CD4-positive, alpha-beta T cell treated with Interleukin-15 for 4 hours (primary cell): Measurements from ENCODE around the gene ATP1B1.

Experiments
- DNase-seq: peaks from one replicate; pipeline ENCODE4 v3.0.0-alpha.2; 2020; ENCODE audit warnings: low spot score

The ATP1B1 gene

DNA sequence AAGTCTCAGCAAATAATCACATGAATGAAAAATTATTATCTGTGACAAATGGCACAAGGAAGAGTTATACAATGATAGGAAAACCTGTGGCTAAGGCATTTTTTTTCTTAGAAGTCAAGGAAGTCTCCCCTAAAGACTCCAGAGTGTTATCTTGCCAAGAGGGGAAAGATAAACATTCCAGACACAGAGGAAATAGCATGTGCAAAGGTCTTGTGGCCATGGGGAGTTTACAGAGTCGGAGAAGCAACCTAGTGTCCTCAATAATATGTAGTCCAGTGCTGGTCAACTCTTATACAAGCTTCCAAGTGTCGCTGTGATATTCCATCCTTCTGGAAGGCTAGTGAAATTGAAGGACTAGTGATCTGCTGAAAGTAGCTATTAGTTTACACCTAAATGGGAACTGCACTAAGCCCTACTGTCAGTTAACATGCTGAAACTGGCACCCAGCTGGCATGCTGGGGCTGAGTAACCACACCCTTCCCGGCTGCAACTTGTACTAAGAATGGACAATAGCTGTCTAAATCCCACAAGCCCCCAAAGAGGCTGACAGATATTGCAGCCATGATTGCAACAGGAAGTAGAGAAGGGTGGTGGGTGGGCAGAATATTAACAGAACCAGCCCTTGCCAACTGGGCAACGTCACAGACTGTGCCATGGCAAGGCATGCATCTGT is 11.5 kb upstream of the ATP1B1 start:
- DNase-seq, result no peak

GRCh38 chr1:169098380-169098779 is 8.1 kb upstream of the ATP1B1 start:
- no peak for DNase-seq

GRCh38 chr1:169099561-169099960 is 6.9 kb upstream of the ATP1B1 start:
- DNase-seq, result no peak

- no peak for DNase-seq
Observed at GRCh38 chr1:169100208-169100607, 6.3 kb upstream of the ATP1B1 start.

DNA sequence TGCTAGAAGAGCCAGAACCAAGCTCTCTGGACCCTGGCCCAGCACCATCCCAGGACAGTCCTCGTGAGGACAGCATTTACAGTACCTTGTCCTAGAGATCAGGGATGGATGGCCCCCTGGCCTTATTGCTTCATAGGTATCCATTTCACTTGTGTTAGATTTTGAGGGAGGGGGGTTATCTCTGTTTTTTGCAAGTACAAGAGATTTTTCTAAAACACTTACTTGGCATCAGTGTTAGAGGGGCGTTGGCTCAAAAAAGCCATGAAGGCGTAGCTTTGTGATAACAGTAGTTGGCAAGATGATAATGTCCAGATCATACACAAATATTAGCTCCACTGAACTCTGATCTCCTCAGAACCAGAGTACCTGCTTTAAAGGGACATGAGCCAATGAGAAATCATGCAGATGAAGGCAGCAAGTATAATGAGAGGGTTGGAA is 5.8 kb upstream of the ATP1B1 start:
- no peak for DNase-seq

- no peak for DNase-seq
Observed at GRCh38 chr1:169102567-169102966, 3.9 kb upstream of the ATP1B1 start.

GRCh38 chr1:169103002-169103401 is 3.5 kb upstream of the ATP1B1 start:
- DNase-seq, result no peak

DNA sequence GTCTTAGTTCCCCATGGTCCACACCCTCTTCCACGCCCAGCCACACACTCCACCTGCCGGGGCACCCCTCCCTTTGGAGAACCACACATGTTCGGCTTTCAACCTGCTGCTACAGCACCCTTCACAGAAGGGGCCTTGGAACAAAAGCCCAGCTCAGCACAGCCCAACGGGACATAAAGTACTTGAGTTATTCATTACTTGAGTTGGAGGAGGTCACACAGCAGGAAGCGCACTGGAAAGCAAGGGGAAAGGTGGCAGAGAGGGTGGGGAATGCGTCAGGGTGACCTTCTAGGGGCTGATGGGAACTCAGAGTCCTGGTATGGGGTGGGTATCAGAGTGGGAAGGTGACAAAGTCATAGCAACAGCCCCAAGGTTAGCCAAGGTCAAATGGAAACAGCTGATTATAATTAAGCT is 3.0 kb upstream of the ATP1B1 start:
- no peak for DNase-seq

DNA sequence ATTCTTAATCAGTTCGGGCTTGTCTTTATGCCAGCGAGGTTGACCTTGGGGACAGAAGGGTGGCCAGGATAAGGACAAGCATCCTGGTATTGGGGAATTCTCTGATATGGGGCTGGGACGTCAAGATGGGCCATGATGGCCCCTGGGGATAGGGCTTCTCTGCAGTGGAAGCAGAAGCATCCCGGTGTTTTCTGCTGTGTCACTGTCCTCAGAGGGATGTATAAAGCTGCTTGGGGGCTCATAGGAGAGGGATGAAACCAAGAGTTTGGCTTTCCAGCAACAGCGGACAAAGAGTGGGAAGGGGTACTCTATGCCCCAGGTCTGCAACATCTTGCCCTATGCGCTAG is 1.4 kb upstream of the ATP1B1 start:
- no peak for DNase-seq

DNA sequence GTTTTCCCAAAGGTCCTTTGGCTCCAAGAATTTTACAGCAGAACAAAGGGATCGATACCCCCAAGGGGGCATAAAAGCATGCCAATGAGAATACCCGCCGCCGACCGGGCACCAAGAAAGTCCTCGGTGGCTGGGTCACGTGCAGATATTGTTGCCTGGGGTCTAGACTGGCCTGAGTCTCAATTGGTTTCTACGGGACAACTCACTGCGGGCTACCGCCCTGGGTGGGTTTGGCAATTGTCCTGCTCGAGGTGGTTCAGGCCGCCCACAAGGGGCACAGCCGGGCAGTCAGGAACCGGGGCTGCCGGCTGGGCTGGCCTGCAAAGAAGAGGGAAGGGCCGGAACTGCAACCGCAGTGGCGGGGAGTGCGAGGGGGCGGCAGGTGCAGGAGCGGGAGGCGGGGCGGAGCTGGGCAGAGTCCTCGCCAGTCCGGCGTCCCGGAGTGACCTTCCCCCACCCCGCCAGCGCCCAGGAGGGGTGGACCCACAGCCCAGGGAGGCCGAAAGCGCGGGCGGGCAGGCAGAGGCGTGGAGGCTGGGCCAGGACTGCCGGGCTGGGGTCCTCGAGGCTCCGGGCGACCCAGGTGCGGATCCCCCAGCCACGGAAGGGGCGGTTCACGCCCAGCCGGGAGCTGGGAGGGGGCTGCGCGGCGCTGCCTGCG is 926 bp upstream of the ATP1B1 start:
- no peak for DNase-seq

DNA sequence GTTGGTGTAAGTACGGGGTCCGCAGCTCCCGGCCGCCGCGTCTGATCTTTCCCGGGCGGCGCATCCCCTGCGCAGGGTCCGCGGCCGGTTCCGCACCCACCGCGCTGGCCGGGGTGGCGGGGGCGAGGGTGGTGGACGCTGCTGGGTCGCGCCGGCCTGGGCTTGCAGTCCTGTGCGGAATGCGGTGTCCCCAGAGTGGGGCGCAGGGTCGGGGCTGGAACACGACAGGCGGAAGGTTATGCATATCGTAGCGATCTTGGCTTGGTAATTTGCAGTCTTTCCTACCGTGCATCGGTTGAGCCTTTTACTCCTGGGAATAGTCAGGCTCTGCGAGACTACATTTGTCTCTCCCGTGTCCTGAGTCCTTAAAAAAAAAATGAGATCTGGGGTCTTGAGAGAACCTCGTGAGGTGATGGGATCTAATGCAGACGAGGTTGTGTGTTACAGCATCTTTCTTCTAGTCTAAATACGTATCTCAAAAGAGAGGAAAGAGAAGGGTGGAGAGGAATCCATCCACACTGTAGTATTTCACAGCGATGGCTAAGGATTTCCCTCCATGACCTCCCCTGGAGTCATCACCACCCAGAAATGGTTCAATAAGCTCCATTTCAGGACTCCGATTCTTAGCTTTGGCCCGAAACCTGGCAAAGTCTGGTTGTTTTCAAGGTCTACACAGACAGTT is 572 bp downstream of the ATP1B1 start:
- DNase-seq, result no peak

GRCh38 chr1:169107603-169108208 is 1.2 kb downstream of the ATP1B1 start:
- DNase-seq, result no peak

DNA sequence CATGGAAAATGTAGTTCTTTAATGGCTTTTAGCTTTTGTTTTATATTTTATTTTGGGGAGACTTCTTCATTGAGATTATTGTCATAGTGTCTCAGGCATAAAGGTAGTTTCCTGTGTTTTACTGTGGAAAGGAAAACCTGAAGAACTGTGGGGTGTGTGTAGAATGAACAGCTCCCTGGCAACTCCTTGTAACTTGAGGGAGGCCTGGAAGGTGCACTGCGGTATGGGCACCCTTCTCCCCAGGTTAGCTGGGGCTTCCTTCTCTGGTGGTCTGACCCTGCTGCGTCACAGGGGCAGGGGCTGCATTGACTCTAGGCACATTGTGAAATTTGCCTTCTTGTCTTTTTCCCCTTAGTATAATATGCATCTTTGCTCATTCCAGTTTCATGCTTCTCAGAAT is 1.7 kb downstream of the ATP1B1 start:
- DNase-seq, result no peak

DNA sequence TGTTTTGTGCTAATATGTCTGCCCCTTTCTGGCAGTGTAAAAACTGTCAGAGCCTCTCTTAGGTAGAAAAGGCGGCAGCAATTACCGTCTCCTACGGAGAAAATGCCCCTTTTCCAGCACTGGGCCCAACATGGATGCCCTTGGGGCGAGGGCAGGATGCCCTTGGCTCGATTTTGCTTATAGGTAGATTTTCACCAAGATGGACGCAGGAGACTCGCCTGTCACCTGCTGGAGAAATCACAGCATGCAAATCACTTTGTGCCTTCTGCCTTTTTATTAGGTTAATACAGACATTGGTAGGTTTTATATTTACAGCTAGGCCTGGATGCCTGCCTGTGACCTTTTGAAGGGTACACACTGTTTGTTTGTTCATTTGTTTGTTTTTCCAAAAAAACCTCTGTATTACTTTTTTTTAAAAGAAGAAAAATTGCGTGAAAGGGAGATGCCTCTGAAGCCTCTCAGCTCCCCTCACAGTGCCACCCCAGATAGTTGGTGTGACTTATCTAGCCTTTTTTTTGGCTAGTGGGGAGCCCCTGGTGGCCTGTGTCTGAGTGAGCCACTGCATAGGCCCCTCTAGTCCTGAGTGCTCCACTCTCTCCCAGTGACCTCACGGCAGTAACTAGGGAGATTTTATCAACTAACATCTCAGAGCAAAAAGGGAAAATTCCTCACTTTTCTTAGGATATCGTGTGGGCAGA is 2.5 kb downstream of the ATP1B1 start:
- DNase-seq, result no peak

GRCh38 chr1:169109561-169110134 is 3.2 kb downstream of the ATP1B1 start:
- no peak for DNase-seq

DNA sequence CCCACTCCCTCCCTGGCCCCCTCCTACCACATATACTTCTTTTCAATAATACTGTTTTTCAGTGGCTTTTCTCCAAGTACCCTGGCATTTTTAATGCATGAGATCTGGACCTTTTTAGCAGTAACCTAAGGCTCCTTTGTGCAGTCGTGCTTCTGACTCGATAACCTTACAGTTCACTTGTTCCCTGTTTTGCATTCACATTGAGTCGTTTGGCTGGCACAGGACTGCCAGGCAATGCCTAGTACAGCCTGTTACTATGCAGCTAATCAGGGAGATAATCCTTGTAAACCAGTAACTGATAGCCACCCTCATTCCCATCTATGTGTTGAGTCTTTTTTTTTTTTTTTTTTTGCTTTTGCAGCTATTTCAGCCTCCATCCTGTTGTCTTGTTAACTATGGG is 3.7 kb downstream of the ATP1B1 start:
- no peak for DNase-seq

DNA sequence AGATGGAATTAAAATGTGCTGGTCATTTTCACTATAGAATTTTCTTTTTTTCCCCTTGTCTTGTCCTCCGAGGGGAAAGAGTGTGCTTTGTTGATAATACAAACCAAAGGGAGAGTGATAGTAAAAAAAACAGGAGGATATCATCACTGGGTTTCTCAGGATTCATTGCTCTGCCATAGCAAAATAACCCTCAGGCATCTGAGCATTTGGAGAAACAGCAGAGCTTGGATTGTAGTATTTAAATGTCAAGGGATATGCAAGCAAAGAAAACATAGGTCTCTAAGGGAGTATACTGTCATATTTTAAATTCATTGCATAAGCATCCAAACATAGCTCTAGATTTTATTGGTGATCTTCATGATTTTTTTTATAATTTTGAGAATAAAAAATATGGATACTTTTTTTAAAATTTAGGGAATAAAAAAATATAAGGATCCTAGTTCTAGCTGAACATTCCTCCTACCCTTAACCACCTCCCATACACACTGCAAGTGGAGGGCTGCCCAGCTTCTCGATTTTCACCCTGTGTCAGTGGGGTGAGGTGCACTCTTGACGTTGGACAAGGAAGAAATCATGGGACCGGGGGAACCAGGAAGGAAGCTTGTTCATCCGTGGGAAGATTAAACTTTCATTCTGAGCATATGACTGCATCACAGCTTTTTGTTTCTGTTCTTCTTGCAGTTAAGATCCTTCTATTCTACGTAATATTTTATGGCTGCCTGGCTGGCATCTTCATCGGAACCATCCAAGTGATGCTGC is 4.4 kb downstream of the ATP1B1 start:
- no peak for DNase-seq

DNA sequence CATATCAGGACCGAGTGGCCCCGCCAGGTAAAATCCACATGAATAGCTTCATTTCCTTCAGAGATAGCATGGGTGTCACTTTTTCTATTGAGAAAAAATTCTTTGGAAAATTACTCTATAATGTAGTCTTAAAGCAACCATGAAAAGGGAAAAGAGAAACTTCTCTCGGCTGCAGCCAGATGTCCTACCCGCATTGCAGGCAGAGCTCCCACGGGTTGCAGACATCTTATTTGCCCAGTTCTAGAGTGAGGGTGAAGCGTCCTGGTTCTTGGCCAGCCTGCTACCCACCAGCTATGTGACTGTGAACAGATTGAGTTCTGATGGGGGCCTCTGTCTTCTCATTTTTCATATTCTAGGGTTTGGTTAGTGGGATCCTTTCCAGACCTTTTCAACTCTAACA is 5.0 kb downstream of the ATP1B1 start:
- DNase-seq, result no peak

- no peak for DNase-seq
Observed at GRCh38 chr1:169112241-169112640, 5.8 kb downstream of the ATP1B1 start.

DNA sequence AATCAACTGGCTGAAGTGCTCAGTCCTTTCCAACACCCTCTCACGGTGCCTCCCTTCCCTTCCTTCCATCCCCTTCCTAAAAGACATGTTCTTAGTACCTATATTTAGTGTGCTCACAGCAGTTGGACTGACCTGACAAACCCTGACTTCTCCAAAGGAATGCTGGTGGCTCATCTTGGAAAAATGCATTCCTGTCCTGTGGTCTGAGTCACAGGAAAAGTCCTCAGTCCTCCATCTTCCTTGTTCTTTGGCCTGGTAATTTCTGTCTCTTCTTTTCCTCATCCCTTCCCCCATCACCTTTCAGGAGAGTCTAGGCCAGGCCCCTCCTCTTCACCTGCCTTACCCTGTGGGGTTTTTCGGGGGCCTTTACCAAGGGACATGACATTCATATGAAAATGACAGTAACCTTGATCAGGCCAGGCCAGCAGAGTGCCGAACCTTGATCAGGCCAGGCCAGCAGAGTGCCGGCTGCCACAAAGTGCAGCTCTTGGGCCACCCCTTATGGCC is 7.2 kb downstream of the ATP1B1 start:
- no peak for DNase-seq
